SKM-1 (cell line): ENCODE data around the gene MET.
"Not testable (repeated sequence)": the region's sequence is repeated elsewhere in the genome, so short reads cannot be mapped to it uniquely, and the experiment has no call there.

Experiments
- DNase-seq: peaks from one replicate; lab custom pipeline; 2025; ENCODE audit not compliant: unreplicated experiment; lab: John Stamatoyannopoulos, UW

The MET gene

DNA sequence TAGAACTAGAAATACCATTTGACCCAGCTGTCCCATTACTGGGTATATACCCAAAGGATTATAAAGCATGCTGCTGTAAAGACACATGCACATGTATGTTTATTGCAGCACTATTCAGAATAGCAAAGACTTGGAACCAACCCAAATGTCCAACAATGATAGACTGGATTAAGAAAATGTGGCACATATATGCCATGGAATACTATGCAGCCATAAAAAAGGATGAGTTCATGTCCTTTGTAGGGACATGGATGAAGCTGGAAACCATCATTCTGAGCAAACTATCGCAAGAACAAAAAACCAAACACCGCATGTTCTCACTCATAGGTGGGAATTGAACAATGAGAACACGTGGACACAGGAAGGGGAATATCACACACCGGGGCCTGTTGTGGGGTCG, 74.4 kb downstream of the MET start:
- DNase-seq = not testable (repeated sequence)

DNA sequence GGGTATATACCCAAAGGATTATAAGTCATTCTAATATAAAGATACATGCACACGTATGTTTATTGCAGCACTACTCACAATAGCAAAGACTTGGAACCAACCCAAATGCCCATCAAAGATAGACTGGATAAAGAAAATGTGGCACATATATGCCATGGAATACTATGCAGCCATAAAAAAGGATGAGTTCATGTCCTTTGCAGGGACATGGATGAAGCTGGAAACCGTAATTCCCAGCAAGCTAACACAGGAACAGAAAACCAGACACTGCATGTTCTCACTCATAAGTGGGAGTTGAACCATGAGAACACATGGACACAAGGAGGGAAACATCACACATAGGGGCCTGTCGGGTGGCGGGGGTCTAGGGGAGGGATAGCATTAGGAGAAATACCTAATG, 79.1 kb downstream of the MET start:
- not testable (repeated sequence) for DNase-seq

DNA sequence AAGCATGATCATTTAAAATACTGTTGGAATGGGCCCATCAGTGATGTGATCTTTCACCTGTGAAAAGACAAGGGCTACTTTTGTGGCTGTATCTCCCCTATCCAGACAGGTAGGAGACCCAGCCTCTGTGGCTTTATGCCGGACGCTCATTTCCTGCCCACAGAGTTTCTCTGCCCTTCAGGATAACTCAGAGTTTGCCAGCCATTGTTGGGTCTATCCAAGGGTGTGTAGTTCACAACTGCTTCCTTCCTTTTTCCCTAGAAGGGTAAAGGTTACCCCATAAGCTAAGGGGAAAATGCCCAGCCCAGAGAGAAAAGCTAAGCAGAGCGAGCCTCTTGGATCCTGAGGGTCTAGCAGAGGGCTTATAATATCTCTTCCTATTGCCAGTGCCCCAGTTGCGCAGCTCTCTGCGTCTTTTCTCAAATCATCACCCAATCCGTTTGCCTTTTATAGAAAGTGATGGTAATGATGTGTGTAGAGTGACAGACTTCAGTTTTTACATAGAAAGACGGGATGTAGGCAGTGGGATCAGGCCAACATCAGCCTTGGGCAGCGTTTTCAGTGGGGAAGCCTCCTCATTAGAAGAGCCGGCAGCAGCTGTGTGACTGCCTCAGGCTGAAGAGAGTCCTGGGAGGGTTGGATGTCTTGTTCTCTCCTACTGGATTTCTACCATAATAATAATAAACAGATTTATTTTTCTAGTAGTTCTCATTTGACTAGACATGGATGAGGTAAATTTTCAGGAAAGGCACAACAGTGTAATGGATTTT, 80.5 kb downstream of the MET start:
- no peak for DNase-seq

DNA sequence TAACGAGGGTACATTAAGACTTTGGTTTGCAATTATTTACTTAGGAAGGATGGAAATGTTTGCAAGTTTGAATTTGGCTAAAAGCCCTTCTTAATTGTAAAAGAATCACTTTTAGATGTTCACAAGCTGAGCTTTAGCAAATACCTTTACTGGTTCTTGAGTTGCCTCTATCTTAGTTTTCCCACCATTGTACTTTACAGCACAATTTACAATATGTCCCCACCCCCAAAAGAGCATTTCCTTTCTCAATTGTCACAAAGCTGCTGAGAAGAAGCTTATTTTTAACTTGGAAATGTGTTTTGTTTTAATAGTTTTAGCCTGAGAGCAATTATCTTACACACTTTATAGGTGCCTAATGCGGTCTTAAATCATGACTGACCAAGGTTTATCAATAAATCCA, 81.1 kb downstream of the MET start:
- no peak for DNase-seq

DNA sequence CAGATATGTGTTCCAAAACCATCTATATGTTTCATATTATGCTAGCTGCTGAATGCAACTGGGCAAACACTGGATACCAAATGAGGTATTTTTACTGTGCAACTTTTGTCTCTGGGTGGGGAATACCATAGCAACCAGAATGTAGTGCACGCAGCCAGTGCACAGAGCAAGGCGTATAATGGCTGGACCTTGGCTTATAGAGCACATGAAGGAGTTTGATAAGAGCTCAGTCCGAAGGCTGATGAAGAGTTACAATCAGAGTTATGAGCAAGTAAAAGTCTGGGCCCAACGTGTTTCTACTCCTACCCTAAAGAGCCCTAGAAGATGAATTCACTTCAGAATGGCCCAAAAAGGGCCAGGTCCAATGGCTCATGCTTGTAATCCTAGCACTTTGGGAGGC, 82.2 kb downstream of the MET start:
- DNase-seq = no peak

DNA sequence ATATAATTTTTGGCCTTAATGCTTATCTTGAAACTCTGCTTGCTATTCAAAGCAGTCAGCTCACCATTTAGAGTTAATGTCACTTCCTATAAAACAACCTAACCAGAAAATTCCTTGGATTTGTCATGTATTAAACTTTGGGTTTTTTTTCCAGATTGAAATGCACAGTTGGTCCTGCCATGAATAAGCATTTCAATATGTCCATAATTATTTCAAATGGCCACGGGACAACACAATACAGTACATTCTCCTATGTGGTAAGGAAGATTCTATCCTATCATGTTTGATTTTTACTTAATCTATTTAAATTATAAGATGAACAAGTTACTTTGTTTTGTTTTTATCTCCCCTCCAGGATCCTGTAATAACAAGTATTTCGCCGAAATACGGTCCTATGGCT, 85.3 kb downstream of the MET start:
- no peak for DNase-seq

DNA sequence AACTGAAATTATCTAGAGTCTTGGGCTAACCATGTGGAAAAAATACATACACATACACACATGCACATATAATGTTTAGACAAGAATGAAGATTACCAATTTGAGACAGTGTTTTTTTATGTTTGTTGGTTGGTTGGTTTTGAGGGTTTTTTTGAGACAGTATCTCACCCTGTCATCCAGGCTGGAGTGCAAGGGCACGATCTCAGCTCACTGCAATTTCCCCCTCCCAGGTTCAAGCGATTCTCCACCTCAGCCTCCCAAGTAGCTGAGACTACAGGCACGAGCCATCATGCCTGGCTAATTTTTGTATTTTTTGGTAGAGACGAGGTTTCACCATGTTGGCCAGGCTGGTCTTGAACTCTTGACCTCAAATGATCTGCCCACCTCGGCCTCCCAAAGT, 87.6 kb downstream of the MET start:
- DNase-seq = not testable (repeated sequence)

DNA sequence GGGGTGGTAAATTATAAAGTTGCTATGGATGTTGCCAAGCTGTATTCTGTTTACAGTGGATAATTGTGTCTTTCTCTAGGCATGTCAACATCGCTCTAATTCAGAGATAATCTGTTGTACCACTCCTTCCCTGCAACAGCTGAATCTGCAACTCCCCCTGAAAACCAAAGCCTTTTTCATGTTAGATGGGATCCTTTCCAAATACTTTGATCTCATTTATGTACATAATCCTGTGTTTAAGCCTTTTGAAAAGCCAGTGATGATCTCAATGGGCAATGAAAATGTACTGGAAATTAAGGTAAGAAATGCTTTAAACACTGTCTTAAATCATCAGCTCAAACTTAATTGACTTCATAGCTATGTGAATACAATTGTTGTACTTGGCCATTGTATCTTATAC, 91.0 kb downstream of the MET start:
- no peak for DNase-seq

DNA sequence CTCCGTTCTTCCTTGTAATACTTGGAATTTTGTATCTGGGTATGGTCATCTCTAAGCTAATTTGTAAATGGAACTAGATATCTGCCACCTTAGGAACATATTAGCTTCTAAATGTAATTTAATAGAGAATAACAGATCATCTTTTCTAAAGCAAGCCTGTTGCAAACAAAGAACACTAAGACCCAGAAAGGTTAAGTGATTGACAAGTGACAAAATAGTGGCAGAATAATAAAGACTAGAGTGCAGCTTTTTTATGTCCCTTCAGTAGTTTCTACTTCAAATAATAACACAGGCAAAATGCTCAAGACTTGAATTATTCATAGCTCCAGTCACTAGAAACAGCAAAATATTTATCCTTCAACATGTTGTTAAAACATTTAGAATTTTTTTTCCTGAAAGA, 91.7 kb downstream of the MET start:
- DNase-seq = no peak

DNA sequence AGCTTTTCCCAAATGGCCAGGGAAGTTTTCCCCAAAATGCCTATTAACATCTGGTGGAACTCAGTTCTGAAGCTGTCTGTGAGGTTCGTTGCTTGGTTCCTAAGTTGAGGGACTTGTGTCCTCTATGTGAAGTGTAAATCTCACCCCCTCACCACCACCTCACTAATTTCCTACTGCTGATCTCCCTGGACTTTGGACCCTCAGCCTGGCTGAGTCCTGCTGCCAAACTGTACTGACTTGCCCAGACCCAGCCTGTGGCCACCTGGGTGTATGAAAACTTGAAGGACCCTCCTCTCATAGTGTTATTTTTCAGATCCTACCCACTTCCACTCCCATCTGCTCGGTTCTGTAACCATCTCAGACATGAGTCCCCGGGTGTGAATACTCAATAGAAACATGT, 94.9 kb downstream of the MET start:
- DNase-seq = no peak

DNA sequence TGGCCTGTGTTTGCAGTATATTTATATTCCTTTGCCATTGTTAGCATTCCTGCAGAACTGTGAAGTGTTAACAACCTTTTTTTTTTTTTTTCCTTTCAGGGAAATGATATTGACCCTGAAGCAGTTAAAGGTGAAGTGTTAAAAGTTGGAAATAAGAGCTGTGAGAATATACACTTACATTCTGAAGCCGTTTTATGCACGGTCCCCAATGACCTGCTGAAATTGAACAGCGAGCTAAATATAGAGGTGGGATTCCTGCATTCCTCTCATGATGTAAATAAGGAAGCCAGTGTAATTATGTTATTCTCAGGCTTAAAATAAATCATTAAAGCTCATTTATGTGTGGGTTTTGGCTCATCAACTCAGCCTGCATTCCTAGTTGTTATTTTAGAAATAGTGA, 97.5 kb downstream of the MET start:
- no peak for DNase-seq

DNA sequence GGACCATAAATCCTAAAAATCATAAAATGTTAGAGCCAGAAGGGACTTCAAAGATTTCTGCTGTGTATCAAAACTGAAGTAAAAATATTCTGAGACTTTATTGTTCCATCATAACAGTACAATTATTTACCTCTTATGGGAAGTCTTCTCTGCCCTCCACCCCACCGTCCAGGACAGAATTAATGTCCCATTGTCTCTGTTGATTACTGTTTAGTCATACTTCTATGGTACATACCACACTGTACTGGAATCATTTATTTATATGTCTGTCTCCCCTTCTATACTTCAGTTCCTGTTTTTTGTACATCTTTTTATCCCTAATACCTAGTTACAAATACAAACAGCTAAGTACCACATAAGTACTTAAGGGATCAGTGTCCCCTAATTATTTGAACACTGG, 98.9 kb downstream of the MET start:
- DNase-seq = no peak

DNA sequence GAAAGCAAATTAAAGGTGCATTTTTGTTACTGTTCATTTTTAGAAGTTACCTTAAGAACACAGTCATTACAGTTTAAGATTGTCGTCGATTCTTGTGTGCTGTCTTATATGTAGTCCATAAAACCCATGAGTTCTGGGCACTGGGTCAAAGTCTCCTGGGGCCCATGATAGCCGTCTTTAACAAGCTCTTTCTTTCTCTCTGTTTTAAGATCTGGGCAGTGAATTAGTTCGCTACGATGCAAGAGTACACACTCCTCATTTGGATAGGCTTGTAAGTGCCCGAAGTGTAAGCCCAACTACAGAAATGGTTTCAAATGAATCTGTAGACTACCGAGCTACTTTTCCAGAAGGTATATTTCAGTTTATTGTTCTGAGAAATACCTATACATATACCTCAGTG, 99.6 kb downstream of the MET start:
- no peak for DNase-seq

DNA sequence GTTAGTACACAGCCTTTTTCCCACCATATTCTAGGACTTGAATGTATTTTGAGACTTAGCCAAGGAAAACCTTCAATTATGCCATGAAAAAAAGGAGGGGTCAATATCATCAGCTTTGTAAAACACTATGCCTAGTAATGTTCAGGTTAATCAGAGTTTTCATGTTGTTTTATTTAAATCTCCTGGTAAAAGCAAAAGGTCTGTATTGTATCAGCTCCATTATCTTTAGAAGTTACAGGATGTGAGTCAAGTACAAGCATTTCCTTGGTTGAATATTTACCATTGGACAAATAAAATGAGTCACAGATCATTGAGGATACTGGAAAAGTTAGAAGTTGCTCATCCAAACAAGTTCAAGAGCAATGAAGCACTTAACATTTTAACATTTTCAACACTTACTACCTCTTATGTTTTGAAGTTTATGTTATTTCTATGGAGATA, 100.4 kb downstream of the MET start:
- no peak for DNase-seq

DNA sequence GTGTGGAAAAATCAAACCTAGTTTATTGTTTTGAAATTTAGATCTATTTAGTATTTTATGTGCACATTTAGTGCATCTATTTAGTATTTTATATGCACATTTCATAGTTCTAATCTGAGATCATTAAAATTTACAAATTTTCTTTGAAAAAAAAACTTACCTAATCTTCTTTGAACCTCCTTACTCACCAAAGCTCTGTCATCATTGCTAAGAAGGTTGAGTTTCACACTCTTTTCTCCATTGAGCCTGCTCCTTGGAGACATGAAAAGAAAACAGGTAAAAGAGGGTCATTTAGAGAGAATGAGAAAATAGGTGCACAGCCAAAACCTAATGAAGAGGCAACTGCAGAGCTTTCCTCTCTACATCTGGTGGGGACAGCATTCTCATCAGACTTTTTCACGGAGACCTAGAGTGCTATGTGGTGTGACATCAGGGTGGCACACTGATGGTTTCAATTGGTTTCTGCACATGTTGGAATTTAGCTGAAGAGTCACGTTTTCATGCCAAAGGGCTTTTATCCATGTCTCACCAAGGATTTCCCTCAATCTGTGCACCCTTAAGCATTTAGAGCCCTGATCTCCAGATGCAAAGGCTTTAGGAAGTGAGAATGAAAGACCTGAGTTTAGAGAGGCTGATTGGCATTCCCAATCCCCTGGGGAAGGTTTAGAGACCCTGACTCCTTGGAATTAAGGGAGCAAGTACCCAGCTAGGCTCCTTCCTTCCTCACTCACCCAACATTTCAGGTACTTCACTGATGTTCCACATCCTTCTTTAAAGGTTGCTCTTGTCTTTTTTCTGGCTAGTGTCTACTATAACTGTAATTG, 101.1 kb downstream of the MET start:
- no peak for DNase-seq

DNA sequence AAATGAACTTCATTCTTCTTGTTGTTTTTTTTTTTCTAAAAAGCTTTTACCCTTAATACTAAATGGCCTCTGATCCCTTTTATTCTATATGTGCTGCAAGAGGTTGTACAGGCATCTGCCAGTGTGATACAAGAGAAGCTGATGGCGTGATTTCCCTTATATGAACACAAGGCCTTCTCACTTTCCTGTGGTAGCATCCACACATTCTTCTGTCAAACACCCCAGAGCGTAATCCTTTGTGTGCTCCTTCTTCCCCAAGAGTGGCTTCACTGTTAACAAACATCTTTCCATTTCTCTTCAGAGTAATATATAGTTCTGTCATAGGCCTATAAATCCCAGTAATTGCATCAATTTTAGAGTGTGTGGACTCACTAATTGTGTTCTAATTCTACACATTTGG, 104.0 kb downstream of the MET start:
- DNase-seq = no peak

DNA sequence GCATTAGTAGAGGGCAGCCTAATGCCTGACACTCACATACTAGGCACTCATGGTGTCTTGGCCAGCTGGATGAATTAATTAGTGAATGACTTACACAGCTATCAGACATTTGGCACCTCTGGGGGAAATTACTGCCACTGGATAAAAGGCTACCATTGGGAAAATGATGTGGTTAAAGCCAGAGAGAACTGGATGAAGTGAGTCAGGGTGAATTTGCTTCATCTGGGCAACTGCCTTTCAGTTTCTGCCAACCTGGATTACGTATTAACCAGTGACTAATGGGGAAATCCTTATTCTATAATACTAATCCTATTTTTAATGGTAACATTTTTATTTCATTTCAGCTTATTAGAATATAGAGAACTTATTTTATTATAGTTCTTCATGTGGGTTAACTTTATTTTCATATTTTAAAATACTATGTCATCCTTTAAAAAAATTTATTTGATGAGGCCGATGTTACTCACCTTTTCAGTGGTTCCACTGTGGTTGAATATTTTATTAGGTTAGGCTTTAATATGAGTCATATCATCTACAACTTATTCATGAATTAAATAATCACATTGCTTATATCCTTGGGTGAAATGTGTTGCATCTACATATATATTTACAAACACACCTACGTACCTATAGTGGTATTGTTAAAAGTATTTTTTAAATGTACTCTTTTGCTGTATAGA, 104.8 kb downstream of the MET start:
- no peak for DNase-seq

DNA sequence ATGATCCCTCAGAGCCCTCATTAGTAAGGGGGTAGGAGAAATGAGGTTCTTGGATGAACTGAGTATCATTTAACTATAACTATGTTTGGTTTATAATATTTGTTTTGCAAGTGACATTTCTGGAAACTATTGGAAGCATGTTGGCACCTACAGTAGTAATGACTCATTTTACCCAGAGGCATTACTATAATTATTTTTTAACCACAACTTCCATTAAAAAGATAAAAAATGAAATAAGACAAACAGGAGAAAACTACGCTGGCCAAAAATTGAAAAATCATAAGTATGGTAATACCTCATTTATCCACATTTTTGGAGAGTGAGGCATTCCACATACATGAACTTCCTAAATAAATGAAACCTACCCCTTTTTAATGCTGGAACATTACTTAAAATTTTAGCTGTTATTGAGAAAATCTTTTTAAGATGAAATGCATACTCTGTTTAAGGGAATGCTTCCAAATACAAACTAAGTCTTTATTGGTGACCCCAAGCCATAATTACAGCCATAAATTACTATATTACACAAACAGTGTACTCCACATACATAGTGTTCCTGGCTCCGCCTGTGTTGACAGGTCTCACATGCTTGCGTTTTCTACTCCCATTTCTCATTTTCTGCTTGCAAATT, 105.8 kb downstream of the MET start:
- no peak for DNase-seq

DNA sequence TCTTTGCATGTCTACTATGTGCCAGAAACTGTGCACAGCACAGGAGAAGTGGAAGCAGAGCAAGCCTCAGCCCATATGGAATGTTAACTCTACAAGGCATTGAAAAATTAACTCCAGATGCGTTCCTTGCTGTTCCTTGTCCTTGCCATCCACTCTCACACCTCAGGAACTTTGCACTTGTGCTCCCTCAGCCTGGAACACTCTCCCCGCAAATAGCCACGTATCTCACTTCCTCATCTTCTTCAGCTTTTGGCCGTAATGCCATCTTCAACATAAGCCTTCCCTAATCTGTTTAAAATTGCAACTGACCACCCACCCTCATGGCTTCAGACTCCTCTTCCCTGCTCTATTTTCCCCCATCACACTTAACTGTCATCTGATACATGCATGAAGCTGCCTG, 107.2 kb downstream of the MET start:
- DNase-seq = no peak

DNA sequence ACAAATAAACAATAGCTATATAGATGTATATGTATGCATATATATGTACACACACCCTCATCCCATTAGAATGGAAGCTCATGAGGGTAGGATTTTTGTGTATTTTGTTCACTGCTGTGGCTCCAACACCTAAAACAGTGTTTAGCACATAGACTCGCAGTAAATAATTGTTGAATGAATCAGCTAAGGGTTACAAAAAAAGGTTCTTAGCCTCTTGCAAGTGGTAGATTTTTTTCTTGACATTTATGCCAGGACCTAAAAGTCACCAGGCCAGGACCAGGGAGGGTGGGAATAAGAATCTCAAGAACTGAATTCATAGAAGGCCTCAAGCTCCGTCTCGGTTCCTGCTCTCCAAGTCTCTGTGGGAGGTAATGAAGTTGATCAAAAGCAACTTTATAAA, 107.9 kb downstream of the MET start:
- DNase-seq = no peak

DNA sequence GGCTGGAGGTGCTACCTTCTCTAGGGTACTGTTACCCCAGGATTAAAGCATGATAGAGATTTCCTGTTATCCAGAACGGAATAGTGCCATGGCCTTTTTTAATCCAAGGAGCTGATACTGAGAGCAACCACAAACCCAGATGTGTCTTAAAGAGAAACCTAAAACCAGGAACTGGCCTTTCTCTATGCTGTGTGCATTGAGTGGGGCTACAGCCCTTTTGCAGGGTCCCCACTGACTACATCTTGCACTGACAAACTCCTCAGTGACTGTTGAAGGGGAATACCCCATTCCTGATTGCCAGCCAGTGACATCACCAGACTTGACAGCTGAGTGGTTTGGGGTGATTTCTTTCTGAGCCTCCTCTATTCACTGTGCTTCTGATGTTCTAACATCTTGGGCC, 108.5 kb downstream of the MET start:
- DNase-seq = no peak

DNA sequence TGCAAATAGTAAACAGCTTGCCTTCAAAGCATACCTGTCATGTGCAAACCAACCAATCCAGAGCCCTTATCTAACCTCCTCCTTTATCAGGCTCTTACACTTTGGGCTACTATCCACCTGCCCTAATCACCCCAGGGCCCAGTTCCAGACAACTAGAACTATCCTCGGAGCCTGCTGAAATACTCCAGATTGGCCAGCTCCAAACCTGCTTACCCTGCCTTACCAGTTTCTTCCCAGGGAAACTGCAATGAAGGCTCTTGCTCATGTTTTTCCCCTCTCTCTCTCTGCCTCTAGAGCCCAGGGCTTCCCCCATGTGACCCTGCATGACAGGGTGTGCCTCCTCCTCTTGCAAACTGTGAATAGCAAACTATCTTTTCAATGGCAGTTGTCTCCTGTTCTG, 109.0 kb downstream of the MET start:
- DNase-seq = no peak
